CD8-positive, alpha-beta memory T cell (primary cell): ENCODE results near the gene DEFB110. TPM values are rescaled to one million over a fixed set of nuclear protein-coding genes. Genes with fewer than 3 reads are reported as not detected.

Experiments used
- CTCF ChIA-PET: fragments of 350-600 bp; sonication (Branson Sonifier 250); formaldehyde crosslinking; loops from one replicate; lab custom pipeline; 2021; ENCODE audit warnings: antibody characterized with exemption; lab: Charles Lee
- POLR2A ChIA-PET: fragments of 350-600 bp; sonication (Branson Sonifier 250); formaldehyde crosslinking; loops from one replicate; lab custom pipeline; 2021; ENCODE audit warnings: antibody characterized with exemption; lab: Charles Lee
- DNase-seq, 5 donors: peaks; one replicate each; pipeline versions ENCODE4 v3.0.0 to v3.0.0-alpha.2; 2020 to 2022; ENCODE audit warnings: mixed read lengths in 1 of 5
- H3K27ac ChIP-seq: one replicate; pipeline ENCODE4 v1.7.0; 2013; ENCODE audit warnings: low read depth, mild to moderate bottlenecking, low read length, moderate library complexity
- H3K27me3 ChIP-seq: 2 replicates; pipeline ENCODE4 v1.7.0; 2013; ENCODE audit warnings: low read length, mild to moderate bottlenecking; ENCODE audit not compliant: insufficient read depth, poor library complexity, severe bottlenecking
- H3K36me3 ChIP-seq: 2 replicates; pipeline ENCODE4 v1.7.0; 2013; ENCODE audit warnings: mild to moderate bottlenecking, low read length, moderate library complexity; ENCODE audit not compliant: insufficient read depth
- H3K4me1 ChIP-seq: 2 replicates; pipeline ENCODE4 v1.7.0; 2013; ENCODE audit warnings: mild to moderate bottlenecking, low read length, moderate library complexity; ENCODE audit not compliant: insufficient read depth
- H3K4me3 ChIP-seq: 2 replicates; pipeline ENCODE4 v1.7.0; 2013; ENCODE audit warnings: mild to moderate bottlenecking, low read length
- H3K9me3 ChIP-seq: 2 replicates; pipeline ENCODE4 v1.7.0; 2013; ENCODE audit warnings: mild to moderate bottlenecking, low read length
- H3K27ac Mint-ChIP-seq, 8 donors: one replicate each; pipeline ENCODE4 v1.8.0; 2020 to 2021; ENCODE audit warnings: mixed read lengths in 8 of 8, mild to moderate bottlenecking in 6 of 8, inconsistent platforms in 3 of 8, moderate library complexity in 3 of 8
- H3K27me3 Mint-ChIP-seq, 2 donors: one replicate each; pipeline ENCODE4 v1.8.0; 2020 to 2021; ENCODE audit warnings: mixed read lengths in 2 of 2, mild to moderate bottlenecking in 1 of 2, moderate library complexity in 1 of 2
- H3K36me3 Mint-ChIP-seq, 3 donors: one replicate each; pipeline ENCODE4 v1.8.0; 2020 to 2021; ENCODE audit warnings: mixed read lengths in 3 of 3, inconsistent platforms in 1 of 3, mild to moderate bottlenecking in 1 of 3
- H3K4me1 Mint-ChIP-seq, 3 donors: one replicate each; pipeline ENCODE4 v1.8.0; 2020 to 2021; ENCODE audit warnings: mixed read lengths in 3 of 3, inconsistent platforms in 1 of 3, mild to moderate bottlenecking in 1 of 3
- H3K4me3 Mint-ChIP-seq, 7 donors: one replicate each; pipeline ENCODE4 v1.8.0; 2020 to 2021; ENCODE audit warnings: mixed read lengths in 7 of 7, mild to moderate bottlenecking in 6 of 7, moderate library complexity in 4 of 7, inconsistent platforms in 2 of 7
- H3K9me3 Mint-ChIP-seq, 5 donors: one replicate each; pipeline ENCODE4 v1.8.0; 2020 to 2022; ENCODE audit warnings: mixed read lengths in 5 of 5, mild to moderate bottlenecking in 3 of 5, moderate library complexity in 2 of 5, inconsistent platforms in 1 of 5
- polyA plus RNA-seq: library from polyadenylated mRNA; unstranded; fragments of 300-500 nt; fragmentation: Illumina TruSeq; gene quantifications from one replicate; pipeline ENCODE4 v1.2.3, GENCODE V29; 2021
- total RNA-seq, 2 experiments: library from RNA; stranded (reverse); gene quantifications; one replicate each; pipeline ENCODE4 v1.2.3, GENCODE V29; 2021

DEFB110 gene
- total and polyA plus RNA-seq, 3 experiments from 2014 or later: not detected

DNA sequence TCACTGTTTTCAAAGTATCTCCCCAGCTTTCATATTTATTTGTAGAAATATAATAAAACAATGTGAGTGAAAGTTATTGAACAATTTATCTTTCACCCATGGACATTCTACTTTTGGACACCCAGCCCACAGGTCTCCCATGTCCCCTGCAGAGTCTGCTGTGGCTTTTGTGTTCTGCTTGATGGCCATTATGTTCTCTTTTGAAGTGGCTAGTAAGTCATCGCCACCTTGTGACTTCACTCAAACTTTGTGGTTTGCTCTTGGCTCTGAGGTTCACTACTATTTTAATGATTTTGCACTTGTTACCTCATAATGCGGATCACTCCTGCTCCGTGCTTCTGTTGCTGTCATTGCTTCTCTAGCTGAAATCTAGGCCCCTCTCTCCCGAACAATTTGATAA, 42.2 kb downstream of the DEFB110 start:
- ChIA-PET POLR2A (no interaction called here), CTCF (no interaction called here)
- DNase-seq: no peak
- H3K27me3 Mint-ChIP-seq: no peaks in the 10 kb centered on the region
- Histone ChIP-seq H3K4me3 (no peak overlapping the region), H3K4me1 (no peaks in the 10 kb centered on the region), H3K27me3 (no peaks in the 10 kb centered on the region), H3K27ac (no peak overlapping the region), H3K36me3 (no peaks in the 10 kb centered on the region), H3K9me3 (no peaks in the 10 kb centered on the region)
- no peak overlapping the region for H3K27ac Mint-ChIP-seq
- peaks cover 0 to 14% (median 9%) of the 10 kb centered on the region in 5 donors for H3K9me3 Mint-ChIP-seq
- no peaks in the 10 kb centered on the region for H3K36me3 Mint-ChIP-seq
- no peak overlapping the region for H3K4me3 Mint-ChIP-seq
- peaks cover 0 to 4% (median 0%) of the 10 kb centered on the region in 3 donors for H3K4me1 Mint-ChIP-seq

DNA sequence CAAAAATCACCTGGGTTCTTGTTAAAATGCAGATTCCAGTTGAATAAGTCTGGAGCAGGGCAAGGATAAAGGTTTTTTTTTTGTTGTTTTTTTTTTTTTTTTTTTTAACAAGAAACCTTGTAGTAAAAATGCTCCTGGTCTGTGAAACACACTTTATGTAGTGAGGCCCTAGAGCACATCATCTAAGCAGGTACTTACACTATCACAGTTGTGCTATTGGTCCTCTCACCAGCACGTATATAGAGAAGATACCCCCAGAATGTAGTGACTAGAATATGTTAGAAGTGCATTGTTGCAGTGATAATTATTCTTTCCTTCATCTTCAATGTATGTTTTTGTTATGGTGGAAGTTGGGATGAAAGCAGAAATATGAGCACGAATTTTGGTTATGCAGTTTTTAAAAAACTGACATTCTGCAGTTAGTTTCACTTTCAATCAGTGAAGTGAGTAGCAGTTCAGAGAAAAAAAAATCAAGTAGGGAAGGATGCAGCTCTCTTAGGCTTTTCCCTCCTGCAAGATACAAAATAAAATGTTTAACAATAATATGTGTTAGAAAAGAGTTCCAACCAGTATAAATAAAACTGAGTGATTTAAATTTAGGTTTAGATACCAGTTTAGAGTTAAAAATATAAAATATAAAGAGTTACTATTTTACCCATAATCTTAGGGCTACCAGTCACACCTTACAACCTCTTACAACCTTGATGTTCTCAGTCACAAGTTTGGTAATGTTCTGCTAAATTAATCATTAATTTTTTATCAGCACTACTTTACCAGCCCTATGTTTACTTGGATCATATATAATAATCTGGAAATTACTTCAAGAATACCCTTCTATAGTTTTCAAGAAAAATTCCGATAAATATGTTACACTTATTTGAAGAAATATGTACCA, 43.2 kb downstream of the DEFB110 start:
- H3K36me3 ChIP-seq: no peaks in the 10 kb centered on the region
- no peak overlapping the region for H3K27ac ChIP-seq
- Mint-ChIP-seq H3K4me1 (peaks cover 0 to 4% (median 0%) of the 10 kb centered on the region in 3 donors), H3K9me3 (peaks cover 0 to 14% (median 9%) of the 10 kb centered on the region in 5 donors), H3K36me3 (no peaks in the 10 kb centered on the region), H3K4me3 (peak overlapping the region in 2 of 7 donors; percentile 18 to 51), H3K27me3 (no peaks in the 10 kb centered on the region), H3K27ac (no peak overlapping the region)
- H3K9me3 ChIP-seq: no peaks in the 10 kb centered on the region
- ChIA-PET CTCF (no interaction called here), POLR2A (no interaction called here)
- no peak for DNase-seq
- H3K4me3 ChIP-seq: no peak overlapping the region
- no peaks in the 10 kb centered on the region for H3K4me1 ChIP-seq
- H3K27me3 ChIP-seq: no peaks in the 10 kb centered on the region

DNA sequence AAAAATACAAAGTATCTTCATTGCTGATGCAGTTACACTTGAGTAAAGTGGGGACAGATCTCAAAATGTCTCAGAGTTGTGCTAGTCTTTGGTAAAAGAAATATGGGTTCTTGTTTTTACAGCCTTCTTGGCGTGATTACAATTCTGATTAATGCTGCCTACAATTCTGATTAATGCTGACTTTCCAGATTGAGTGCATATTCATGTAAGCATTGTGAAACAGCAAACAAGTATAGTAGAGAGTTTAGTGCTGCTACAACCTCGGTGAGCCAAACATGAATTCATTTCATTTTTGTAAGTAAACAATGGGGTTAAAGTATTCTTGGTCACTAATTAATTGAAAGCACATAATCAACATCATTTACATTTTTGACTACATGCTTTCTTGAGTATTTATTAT, 52.2 kb downstream of the DEFB110 start, which contains the start of gene DEFB113:
TSS of gene DEFB113 (minus strand) at position 21 of the 400 bp plus-strand sequence. CDS start at position 21, 0 bp downstream.
- Mint-ChIP-seq H3K9me3 (peaks cover 2 to 45% (median 3%) of the 10 kb centered on the region in 5 donors), H3K4me3 (no peak within 1 kb of the TSS), H3K4me1 (no peaks in the 10 kb centered on the region), H3K27me3 (no peaks in the 10 kb centered on the region), H3K36me3 (no peaks in the 10 kb centered on the region), H3K27ac (no peak within 1 kb of the TSS)
- POLR2A ChIA-PET: no interaction called here
- no peak within 1 kb of the TSS for H3K4me3 ChIP-seq
- no peaks in the 10 kb centered on the region for H3K36me3 ChIP-seq
- H3K9me3 ChIP-seq: no peaks in the 10 kb centered on the region
- CTCF ChIA-PET: no interaction called here
- no peak for DNase-seq
- no peak within 1 kb of the TSS for H3K27ac ChIP-seq
- no peaks in the 10 kb centered on the region for H3K27me3 ChIP-seq
- no peaks in the 10 kb centered on the region for H3K4me1 ChIP-seq

Other genes starting within 250 kb of the DEFB110 start
- gene PGK2, start 234.7 kb downstream of the DEFB110 start, total RNA-seq: not detected
- gene PGK2, start 234.7 kb downstream of the DEFB110 start, polyA plus RNA-seq: not detected
- not detected for gene CRISP1, start 155.5 kb downstream of the DEFB110 start, total RNA-seq
- not detected for gene CRISP1, start 155.5 kb downstream of the DEFB110 start, polyA plus RNA-seq
- gene DEFB114, start 57.8 kb downstream of the DEFB110 start, total RNA-seq: not detected
- not detected for gene DEFB114, start 57.8 kb downstream of the DEFB110 start, polyA plus RNA-seq
- gene DEFB113, start 52.4 kb downstream of the DEFB110 start, total RNA-seq: not detected
- not detected for gene DEFB113, start 52.4 kb downstream of the DEFB110 start, polyA plus RNA-seq
- not detected for gene DEFB112, start 27.9 kb upstream of the DEFB110 start, total RNA-seq
- not detected for gene DEFB112, start 27.9 kb upstream of the DEFB110 start, polyA plus RNA-seq